ENCODE data around the gene TMEM151B. TPM values are rescaled to one million over a fixed set of nuclear protein-coding genes. Genes with fewer than 3 reads are reported as not detected.

TMEM151B gene
- total RNA-seq, 1 experiment from 2014 or later: not detected

DNA sequence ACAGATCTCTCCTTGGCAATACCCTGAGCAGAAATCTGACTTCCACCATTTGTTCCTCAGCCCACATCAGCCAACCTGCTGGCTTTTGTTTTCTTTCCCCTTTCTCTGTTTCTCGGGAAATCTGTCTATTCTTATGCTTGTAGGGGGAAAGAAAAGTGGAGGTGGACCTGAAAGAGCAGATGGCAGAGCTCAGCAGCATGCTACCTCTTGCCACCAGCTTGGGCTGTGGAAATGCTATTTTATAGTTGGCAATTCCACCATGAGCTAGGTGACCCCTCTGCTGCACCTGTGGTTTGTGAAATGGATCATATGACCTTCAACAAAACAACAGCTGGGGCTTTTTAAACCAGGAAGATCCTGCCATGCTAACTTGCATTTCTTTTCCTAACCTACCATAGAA lies 65.4 kb downstream of the TMEM151B start:
- Histone ChIP-seq H3K9ac (ENCODE audit: low read length) (no peak overlapping the region), H3K4me1 (ENCODE audit: control insufficient read depth in 1 of 2, insufficient read depth in 2 of 2, low read length in 2 of 2) (no peaks in the 10 kb centered on the region), H3K36me3 (ENCODE audit: control insufficient read depth in 1 of 2, insufficient read depth in 2 of 2, low read length in 2 of 2) (no peaks in the 10 kb centered on the region), H3K27me3 (ENCODE audit: insufficient read depth, low read length) (no peaks in the 10 kb centered on the region), H3K4me3 (replicated peaks in 1 of 2; ENCODE audit: low read depth in 1 of 2, low read length in 2 of 2) (no peak overlapping the region), H3K9me2 (ENCODE audit: insufficient read depth) (no peaks in the 10 kb centered on the region), H3K27ac (ENCODE audit: low read depth, low read length) (no peak overlapping the region), H3K4me2 (ENCODE audit: low read length) (no peak overlapping the region), H3K79me2 (ENCODE audit: insufficient read depth, low read length) (no peaks in the 10 kb centered on the region), H4K20me1 (ENCODE audit: insufficient read depth) (no peaks in the 10 kb centered on the region), H2AFZ (ENCODE audit: low read depth, low read length, poor library complexity, severe bottlenecking) (no peak overlapping the region), H3K9me3 (ENCODE audit: control insufficient read depth in 1 of 2, insufficient read depth in 1 of 2, low read depth in 1 of 2, low read length in 2 of 2) (no peaks in the 10 kb centered on the region)
- RAD21 ChIA-PET (ENCODE audit: low non-redundant PET in 1 of 2, low total read pairs in 2 of 2, uncharacterized antibody in 2 of 2, unreplicated experiment in 2 of 2): no interaction called here
- TF ChIP-seq POLR2AphosphoS5 (IDR thresholded peaks at IDR 0.05; ENCODE audit: low read depth, low read length): no peak
- no peak for TF ChIP-seq FOSL1 (IDR thresholded peaks at IDR 0.05; ENCODE audit: low read depth)
- no peak for TF ChIP-seq EZH2phosphoT487 (IDR thresholded peaks at IDR 0.05; ENCODE audit: borderline replicate concordance)
- TF ChIP-seq, protein P1, sequence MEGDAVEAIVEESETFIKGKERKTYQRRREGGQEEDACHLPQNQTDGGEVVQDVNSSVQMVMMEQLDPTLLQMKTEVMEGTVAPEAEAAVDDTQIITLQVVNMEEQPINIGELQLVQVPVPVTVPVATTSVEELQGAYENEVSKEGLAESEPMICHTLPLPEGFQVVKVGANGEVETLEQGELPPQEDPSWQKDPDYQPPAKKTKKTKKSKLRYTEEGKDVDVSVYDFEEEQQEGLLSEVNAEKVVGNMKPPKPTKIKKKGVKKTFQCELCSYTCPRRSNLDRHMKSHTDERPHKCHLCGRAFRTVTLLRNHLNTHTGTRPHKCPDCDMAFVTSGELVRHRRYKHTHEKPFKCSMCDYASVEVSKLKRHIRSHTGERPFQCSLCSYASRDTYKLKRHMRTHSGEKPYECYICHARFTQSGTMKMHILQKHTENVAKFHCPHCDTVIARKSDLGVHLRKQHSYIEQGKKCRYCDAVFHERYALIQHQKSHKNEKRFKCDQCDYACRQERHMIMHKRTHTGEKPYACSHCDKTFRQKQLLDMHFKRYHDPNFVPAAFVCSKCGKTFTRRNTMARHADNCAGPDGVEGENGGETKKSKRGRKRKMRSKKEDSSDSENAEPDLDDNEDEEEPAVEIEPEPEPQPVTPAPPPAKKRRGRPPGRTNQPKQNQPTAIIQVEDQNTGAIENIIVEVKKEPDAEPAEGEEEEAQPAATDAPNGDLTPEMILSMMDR (IDR thresholded peaks at IDR 0.05 in 2 of 3, conservative IDR thresholded peaks at IDR 0.05 in 1 of 3; ENCODE audit: borderline replicate concordance in 1 of 3, insufficient read depth in 1 of 3, low read depth in 2 of 3, low read length in 2 of 3): no peak
- no peak for TF ChIP-seq CBX3 (IDR thresholded peaks at IDR 0.05; ENCODE audit: low read depth)
- TF ChIP-seq TCF7L2 (IDR thresholded peaks at IDR 0.05; ENCODE audit: borderline replicate concordance, extremely low read depth, insufficient read depth, insufficient read length): no peak
- TF ChIP-seq POLR2A (IDR thresholded peaks at IDR 0.05; ENCODE audit: borderline replicate concordance, extremely low read depth, insufficient read depth, insufficient read length): no peak
- TF ChIP-seq, protein P2, sequence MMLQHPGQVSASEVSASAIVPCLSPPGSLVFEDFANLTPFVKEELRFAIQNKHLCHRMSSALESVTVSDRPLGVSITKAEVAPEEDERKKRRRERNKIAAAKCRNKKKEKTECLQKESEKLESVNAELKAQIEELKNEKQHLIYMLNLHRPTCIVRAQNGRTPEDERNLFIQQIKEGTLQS (IDR thresholded peaks at IDR 0.05): no peak
- TF ChIP-seq ZNF274 (IDR thresholded peaks at IDR 0.05; ENCODE audit: low read depth, low read length): no peak
- no peak for TF ChIP-seq RAD21 (IDR thresholded peaks at IDR 0.05; ENCODE audit: low read depth)
- no peak for TF ChIP-seq YY1 (IDR thresholded peaks at IDR 0.05; ENCODE audit: extremely low read depth, insufficient replicate concordance, low read depth, low read length)
- POLR2A ChIA-PET: no interaction called here
- intact Hi-C loops (cut with micrococcal nuclease): loop anchor here (5.0 kb wide), 1 partner anchor 163 kb away; no protein-coding TSS in a partner anchor
- ATAC-seq (no peak), DNase-seq (ENCODE audit: low read depth, low spot score) (no peak)
- CTCF ChIA-PET: interaction anchor here (3.9 kb wide), 1 partner anchor 68 kb away, joined by 36 read pairs; no protein-coding TSS in a partner anchor
- BruUV-seq (replicated peaks): no TSS peak

Measured in HCT116 (cell line).